Measurements from ENCODE around the gene ADGRD2. TPM values are rescaled to one million over a fixed set of nuclear protein-coding genes. Genes with fewer than 3 reads are reported as not detected.

ADGRD2 gene
- polyA plus RNA-seq, 1 donor (not counting 4 experiments of a cell fraction or from before 2014, with no cell fraction given), result not detected

DNA sequence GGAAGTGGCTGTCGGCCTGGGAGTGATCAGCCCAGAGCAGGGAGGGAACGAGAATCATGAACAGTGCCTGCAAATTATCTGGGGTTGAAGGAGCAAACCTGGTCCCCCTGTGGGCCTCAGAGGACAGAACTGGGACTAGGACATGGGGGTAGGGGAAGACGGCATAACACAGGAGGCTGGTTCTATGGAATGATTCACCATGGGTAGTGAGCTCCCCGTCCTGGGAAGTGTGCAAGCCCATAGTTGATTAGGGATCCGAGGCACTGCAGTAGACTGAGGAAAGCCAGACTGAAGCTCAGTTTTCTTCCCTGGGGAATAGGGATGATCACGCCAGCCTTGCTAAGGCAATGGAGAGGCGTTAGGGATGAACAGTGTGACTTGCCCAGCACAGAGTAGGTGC, 5.6 kb downstream of the ADGRD2 start:
- Histone ChIP-seq H3K27me3 (ENCODE audit: control insufficient read depth, extremely low read depth, insufficient read depth, low read length) (peaks cover 11% of the 10 kb centered on the region), H2AFZ (ENCODE audit: control insufficient read depth, low read length) (no peak overlapping the region), H3K4me2 (ENCODE audit: control insufficient read depth, extremely low read depth, insufficient read depth, low read depth, low read length) (no peak overlapping the region), H3K9ac (ENCODE audit: control insufficient read depth, extremely low read depth, insufficient read depth, low read length) (no peak overlapping the region), H3K4me3 (ENCODE audit: control insufficient read depth in 2 of 3, extremely low read depth in 1 of 3, insufficient read depth in 2 of 3, low read depth in 1 of 3, low read length in 3 of 3) (no peak overlapping the region), H3K9me1 (ENCODE audit: control insufficient read depth, extremely low read depth, insufficient read depth, low read length) (no peaks in the 10 kb centered on the region), H3K79me2 (ENCODE audit: control insufficient read depth, insufficient read depth, low read length) (no peaks in the 10 kb centered on the region), H3K4me1 (ENCODE audit: control insufficient read depth, extremely low read depth, insufficient read depth, low read length) (peaks cover 1% of the 10 kb centered on the region), H3K9me3 (ENCODE audit: control insufficient read depth, low read depth, low read length) (peaks cover 3% of the 10 kb centered on the region), H3K36me3 (ENCODE audit: control insufficient read depth in 2 of 2, extremely low read depth in 1 of 2, insufficient read depth in 2 of 2, low read length in 2 of 2) (no peaks in the 10 kb centered on the region), H4K20me1 (ENCODE audit: control insufficient read depth, extremely low read depth, insufficient read depth, low read length) (no peaks in the 10 kb centered on the region), H3K27ac (ENCODE audit: control insufficient read depth, insufficient read depth, low read length) (no peak overlapping the region)
- FAIRE-seq, result no peak
- no peak for DNase-seq (ENCODE audit: low read depth, low spot score)
- dilution Hi-C loops (cut with MboI; ENCODE audit: extremely low pct_ligation_motif_present, low sequenced_read_pairs), result no loop called here
- no peak for TF ChIP-seq EZH2 (IDR thresholded peaks at IDR 0.05; ENCODE audit: low read length)
- TF ChIP-seq, protein P1, sequence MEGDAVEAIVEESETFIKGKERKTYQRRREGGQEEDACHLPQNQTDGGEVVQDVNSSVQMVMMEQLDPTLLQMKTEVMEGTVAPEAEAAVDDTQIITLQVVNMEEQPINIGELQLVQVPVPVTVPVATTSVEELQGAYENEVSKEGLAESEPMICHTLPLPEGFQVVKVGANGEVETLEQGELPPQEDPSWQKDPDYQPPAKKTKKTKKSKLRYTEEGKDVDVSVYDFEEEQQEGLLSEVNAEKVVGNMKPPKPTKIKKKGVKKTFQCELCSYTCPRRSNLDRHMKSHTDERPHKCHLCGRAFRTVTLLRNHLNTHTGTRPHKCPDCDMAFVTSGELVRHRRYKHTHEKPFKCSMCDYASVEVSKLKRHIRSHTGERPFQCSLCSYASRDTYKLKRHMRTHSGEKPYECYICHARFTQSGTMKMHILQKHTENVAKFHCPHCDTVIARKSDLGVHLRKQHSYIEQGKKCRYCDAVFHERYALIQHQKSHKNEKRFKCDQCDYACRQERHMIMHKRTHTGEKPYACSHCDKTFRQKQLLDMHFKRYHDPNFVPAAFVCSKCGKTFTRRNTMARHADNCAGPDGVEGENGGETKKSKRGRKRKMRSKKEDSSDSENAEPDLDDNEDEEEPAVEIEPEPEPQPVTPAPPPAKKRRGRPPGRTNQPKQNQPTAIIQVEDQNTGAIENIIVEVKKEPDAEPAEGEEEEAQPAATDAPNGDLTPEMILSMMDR (optimal IDR thresholded peaks at IDR 0.05 in 1 of 3, IDR thresholded peaks at IDR 0.05 in 1 of 3, conservative IDR thresholded peaks at IDR 0.05 in 1 of 3; ENCODE audit: extremely low read depth in 1 of 3, insufficient read depth in 2 of 3, low read length in 3 of 3), result no peak

DNA sequence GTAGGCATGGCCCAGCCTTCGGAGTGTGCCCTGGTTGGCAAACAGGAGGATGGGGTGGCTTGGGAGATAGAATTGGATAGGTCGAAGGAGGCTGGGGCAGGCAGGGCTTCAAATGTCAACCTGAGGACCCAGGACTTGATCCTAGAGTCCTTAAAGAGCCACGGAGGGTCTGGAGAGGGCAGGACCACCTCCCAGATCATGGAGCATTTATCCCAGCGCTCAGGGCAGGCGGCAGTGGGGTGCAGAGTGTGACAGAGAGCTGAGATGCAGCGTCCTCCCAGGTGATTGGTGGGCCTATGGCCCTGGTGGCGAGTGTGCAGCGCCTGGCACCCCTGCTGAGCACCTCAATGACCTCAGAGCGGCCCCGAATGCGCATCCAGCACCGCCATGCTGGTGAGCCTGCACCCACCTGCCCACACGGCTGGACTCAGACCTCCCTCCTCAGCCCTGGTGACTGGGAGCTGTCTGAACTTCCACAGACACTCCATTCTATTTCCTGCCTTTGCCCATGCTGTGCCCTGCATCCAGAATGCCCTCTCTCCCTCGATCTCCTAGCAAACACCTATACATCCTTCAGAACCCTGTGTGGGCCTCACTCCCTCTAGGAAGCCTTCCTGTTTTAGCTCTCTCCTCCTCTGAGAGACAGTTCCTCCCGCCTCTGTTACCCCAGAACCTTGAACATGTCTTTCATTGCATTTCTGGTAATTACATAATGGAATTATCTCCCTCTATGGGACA, 6.3 kb downstream of the ADGRD2 start:
- no peak overlapping the region for H3K4me3 ChIP-seq (ENCODE audit: control insufficient read depth in 2 of 3, extremely low read depth in 1 of 3, insufficient read depth in 2 of 3, low read depth in 1 of 3, low read length in 3 of 3)
- no peaks in the 10 kb centered on the region for H3K36me3 ChIP-seq (ENCODE audit: control insufficient read depth in 2 of 2, extremely low read depth in 1 of 2, insufficient read depth in 2 of 2, low read length in 2 of 2)
- TF ChIP-seq, protein P1 (optimal IDR thresholded peaks at IDR 0.05 in 1 of 3, IDR thresholded peaks at IDR 0.05 in 1 of 3, conservative IDR thresholded peaks at IDR 0.05 in 1 of 3; ENCODE audit: extremely low read depth in 1 of 3, insufficient read depth in 2 of 3, low read length in 3 of 3), result no peak
- no peak for TF ChIP-seq EZH2 (IDR thresholded peaks at IDR 0.05; ENCODE audit: low read length)
- peaks cover 7% of the 10 kb centered on the region for H3K27me3 ChIP-seq (ENCODE audit: control insufficient read depth, extremely low read depth, insufficient read depth, low read length)
- H3K27ac ChIP-seq (ENCODE audit: control insufficient read depth, insufficient read depth, low read length), result no peak overlapping the region
- no peak overlapping the region for H2AFZ ChIP-seq (ENCODE audit: control insufficient read depth, low read length)
- FAIRE-seq (no peak), DNase-seq (ENCODE audit: low read depth, low spot score) (no peak)
- H4K20me1 ChIP-seq (ENCODE audit: control insufficient read depth, extremely low read depth, insufficient read depth, low read length), result no peaks in the 10 kb centered on the region
- H3K79me2 ChIP-seq (ENCODE audit: control insufficient read depth, insufficient read depth, low read length), result no peaks in the 10 kb centered on the region
- H3K4me1 ChIP-seq (ENCODE audit: control insufficient read depth, extremely low read depth, insufficient read depth, low read length), result no peaks in the 10 kb centered on the region
- no peak overlapping the region for H3K9ac ChIP-seq (ENCODE audit: control insufficient read depth, extremely low read depth, insufficient read depth, low read length)
- no peak overlapping the region for H3K4me2 ChIP-seq (ENCODE audit: control insufficient read depth, extremely low read depth, insufficient read depth, low read depth, low read length)
- dilution Hi-C loops (cut with MboI; ENCODE audit: extremely low pct_ligation_motif_present, low sequenced_read_pairs), result no loop called here
- H3K9me1 ChIP-seq (ENCODE audit: control insufficient read depth, extremely low read depth, insufficient read depth, low read length), result no peaks in the 10 kb centered on the region
- H3K9me3 ChIP-seq (ENCODE audit: control insufficient read depth, low read depth, low read length), result peaks cover 3% of the 10 kb centered on the region

Data from keratinocyte (primary cell).